ENCODE data around the gene CCDC196.

The CCDC196 gene

GRCh38 chr14:66485910-66486421 lies at the start of gene CCDC196:
TSS of gene CCDC196 (plus strand) at chr14:66486371. CDS start at chr14:66486503, 132 bp downstream.
- no peak for DNase-seq

DNA sequence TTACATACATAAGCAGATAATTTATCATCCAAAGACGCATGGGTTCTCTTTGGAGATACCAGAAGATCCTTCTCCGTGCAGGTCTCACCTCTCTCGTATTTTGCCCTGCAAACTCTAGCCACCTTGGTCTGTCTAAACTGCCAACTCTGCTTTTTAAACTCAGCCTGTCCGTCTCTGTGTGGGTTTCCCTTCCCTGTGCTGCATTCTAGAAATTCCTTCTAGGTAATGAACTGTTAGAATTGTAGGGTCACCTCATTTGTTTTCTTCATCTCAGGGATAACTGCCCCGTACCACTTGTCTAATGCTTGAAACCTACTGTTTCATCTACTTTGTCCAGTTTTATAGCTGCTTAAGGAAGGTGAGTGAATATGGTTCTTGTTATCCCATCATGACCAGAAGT lies 45.4 kb upstream of the CCDC196 start:
- no peak for DNase-seq

- no peak for DNase-seq
Observed at GRCh38 chr14:66442953-66443571, 43.1 kb upstream of the CCDC196 start.

DNA sequence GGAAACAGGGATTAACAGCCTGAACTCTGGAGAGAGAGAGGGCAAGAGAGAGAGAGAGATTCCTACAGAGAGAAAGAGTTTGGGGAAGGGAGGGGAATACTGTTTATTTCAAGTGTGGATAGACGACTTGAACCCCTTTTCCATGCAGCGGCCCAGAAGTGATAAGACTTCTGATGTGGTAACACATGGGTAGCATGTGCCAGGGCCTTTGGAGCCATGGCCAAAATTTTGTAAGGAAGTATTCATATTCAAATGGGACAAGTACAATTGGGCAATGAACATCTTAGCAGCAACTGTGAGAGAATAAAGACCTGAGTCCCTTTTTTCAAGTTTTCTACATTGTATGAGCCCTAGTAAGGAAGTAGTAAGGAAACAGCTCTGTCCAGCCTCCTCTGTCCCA lies 42.4 kb upstream of the CCDC196 start:
- DNase-seq, result no peak

- DNase-seq, result peak; percentile 28
Observed at GRCh38 chr14:66444271-66444927, 41.8 kb upstream of the CCDC196 start.

GRCh38 chr14:66445936-66446335 lies 40.2 kb upstream of the CCDC196 start:
- DNase-seq, result no peak

- DNase-seq, result no peak
Observed at GRCh38 chr14:66453469-66453868, 32.7 kb upstream of the CCDC196 start.

DNA sequence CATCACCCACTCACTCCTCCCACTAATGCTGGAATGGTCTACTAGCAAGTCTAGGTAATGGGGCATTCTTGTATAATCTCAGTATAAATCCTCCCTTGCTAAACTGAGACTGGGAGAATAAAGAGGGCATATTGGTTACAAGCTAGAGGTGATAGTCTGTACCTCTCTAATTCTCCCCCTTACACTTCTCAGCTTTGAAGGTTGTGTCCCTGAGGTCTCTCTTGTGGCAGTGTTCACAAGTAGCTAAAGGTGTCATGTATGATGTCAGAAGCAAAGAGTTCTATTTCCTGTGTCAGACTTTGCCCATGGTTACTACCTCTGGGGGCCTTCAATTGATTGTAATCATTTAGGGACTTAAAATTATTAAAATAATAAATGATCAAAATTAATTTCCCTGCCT lies 26.6 kb upstream of the CCDC196 start:
- DNase-seq, result no peak

- DNase-seq, result no peak
Observed at GRCh38 chr14:66464261-66464660, 21.9 kb upstream of the CCDC196 start.

DNA sequence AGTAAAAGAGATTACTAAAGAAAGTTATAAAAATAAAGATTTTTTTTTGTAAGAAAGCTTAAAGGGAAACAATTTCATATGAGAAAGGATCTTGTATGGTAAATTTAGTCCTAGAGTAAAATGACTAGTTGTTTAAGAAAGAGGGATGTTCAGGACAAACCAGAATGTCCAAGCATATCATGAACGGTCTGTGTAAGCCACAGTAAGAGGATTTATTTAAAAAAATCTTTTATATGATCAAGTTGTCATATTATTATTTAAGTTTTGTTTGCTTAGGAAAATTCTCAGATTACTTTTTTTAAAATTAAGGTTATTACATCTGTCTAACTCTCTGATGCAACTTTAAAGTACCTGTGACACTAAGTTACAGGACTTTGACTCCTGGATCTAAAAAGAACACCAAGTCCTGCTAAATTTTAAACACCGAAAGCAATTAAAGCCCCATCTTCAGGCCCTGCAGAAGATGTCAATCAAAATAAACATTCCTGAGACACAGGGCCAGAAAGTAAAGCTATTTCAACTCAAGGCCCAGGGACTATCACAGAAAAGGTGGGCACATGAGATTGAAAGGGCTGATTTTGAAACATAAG lies 17.3 kb upstream of the CCDC196 start:
- no peak for DNase-seq

- no peak for DNase-seq
Observed at GRCh38 chr14:66471584-66471983, 14.6 kb upstream of the CCDC196 start.

GRCh38 chr14:66472251-66472650 lies 13.9 kb upstream of the CCDC196 start:
- DNase-seq, result no peak

GRCh38 chr14:66473223-66473622 lies 12.9 kb upstream of the CCDC196 start:
- no peak for DNase-seq

DNA sequence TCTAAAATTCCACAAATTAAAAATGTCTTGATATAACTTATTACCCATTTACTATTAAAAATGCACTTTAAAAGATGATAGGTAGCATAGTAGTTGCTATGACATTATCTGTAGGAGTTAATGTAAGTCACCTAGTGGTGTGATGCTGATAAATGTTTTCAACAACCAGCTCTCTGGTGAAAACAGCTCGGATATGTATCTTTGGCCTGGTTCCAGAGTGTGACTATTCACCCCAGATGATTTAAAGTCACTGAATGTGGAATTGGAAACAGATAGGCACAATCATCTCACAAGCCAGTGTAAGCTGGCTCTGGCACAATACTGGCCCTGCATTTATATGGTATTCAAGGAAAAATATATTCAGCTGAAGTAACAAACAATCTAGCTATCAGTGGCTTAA lies 9.2 kb upstream of the CCDC196 start:
- DNase-seq, result no peak

GRCh38 chr14:66477567-66477966 lies 8.6 kb upstream of the CCDC196 start:
- DNase-seq, result no peak

GRCh38 chr14:66482873-66483272 lies 3.3 kb upstream of the CCDC196 start:
- DNase-seq, result no peak

GRCh38 chr14:66483322-66483721 lies 2.8 kb upstream of the CCDC196 start:
- no peak for DNase-seq

DNA sequence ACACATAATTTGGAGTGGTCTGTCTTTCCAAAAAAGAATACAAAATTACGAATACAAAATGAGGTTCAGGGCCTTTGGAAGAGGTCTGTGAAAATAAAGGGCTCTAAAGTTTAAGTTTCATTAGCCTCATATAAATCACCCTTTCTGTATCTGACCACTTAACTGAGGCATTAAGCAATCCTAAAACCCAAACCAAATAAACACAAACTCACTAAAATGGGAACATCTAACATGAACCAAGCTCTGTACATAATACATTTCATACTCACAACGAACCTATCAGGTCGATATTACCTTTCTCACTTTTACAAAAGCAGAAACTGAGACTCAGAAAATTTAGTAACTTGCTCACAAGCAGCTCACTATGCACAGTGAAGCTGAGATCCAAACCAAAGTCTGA lies 1.1 kb upstream of the CCDC196 start:
- DNase-seq, result no peak

GRCh38 chr14:66487164-66487563 lies 993 bp downstream of the CCDC196 start:
- DNase-seq, result no peak

GRCh38 chr14:66490143-66491111 lies 4.3 kb downstream of the CCDC196 start:
- no peak for DNase-seq

GRCh38 chr14:66493750-66494149 lies 7.6 kb downstream of the CCDC196 start:
- no peak for DNase-seq

- peak; percentile 55 for DNase-seq
Observed at GRCh38 chr14:66495218-66496098, 9.3 kb downstream of the CCDC196 start.
